ENCODE data around the gene ARMC6. TPM values are rescaled to one million over a fixed set of nuclear protein-coding genes. Genes with fewer than 3 reads are reported as not detected.

ARMC6 gene
- total RNA-seq, 1 experiment from 2014 or later = 102 TPM

DNA sequence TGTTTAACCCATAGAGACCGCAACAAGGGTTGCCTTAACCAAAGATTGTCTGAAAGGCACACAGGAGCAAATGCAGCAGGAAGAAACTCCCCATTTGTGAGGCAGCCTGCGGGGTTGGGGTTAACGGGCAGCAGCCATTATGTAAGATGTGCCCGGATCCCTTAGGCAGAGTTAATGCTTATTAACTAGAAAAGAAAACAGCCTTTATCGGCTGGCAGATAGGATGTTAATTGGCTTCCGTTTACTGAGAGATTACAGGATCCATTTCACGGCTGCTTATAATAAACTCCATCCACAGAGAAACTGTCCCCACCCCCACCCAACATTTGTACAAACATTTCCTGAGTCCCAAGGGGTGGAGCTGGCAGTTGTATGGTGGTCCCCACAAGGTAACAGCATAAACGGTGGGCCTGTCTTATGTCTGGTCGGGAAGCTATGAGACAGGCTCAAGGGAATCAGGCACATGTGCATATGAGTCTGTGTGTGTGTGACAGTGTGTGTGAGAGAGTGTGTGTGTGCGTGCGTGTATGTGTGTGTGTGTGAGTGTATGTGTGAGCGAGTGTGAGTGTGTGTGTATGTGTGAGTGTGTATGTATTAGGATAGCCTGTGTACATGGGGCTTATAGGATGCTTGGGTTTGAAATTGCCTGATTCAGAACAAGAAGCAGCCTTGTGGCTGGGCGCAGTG lies 40.9 kb downstream of the ARMC6 start:
- ATAC-seq (no peak), DNase-seq (no peak)
- H3K27me3 ChIP-seq (ENCODE audit: low read length) = no peaks in the 10 kb centered on the region
- ChIA-PET POLR2A (ENCODE audit: unreplicated experiment) (no interaction called here), CTCF (no interaction called here)
- H3F3A ChIP-seq (ENCODE audit: low read length, unreplicated experiment) = no peaks in the 10 kb centered on the region
- TF ChIP-seq EZH2phosphoT487 (IDR thresholded peaks at IDR 0.05; ENCODE audit: borderline replicate concordance, low read length) = no peak
- TF ChIP-seq, protein P1, sequence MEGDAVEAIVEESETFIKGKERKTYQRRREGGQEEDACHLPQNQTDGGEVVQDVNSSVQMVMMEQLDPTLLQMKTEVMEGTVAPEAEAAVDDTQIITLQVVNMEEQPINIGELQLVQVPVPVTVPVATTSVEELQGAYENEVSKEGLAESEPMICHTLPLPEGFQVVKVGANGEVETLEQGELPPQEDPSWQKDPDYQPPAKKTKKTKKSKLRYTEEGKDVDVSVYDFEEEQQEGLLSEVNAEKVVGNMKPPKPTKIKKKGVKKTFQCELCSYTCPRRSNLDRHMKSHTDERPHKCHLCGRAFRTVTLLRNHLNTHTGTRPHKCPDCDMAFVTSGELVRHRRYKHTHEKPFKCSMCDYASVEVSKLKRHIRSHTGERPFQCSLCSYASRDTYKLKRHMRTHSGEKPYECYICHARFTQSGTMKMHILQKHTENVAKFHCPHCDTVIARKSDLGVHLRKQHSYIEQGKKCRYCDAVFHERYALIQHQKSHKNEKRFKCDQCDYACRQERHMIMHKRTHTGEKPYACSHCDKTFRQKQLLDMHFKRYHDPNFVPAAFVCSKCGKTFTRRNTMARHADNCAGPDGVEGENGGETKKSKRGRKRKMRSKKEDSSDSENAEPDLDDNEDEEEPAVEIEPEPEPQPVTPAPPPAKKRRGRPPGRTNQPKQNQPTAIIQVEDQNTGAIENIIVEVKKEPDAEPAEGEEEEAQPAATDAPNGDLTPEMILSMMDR (conservative IDR thresholded peaks at IDR 0.05; ENCODE audit: low read depth, low read length) = no peak
- no peak for TF ChIP-seq EZH2 (IDR thresholded peaks at IDR 0.05; ENCODE audit: low read length, unreplicated experiment)
- no peaks in the 10 kb centered on the region for H3K79me2 ChIP-seq (ENCODE audit: low read length)
- H2AFZ ChIP-seq (ENCODE audit: low read length) = no peak overlapping the region
- H3K9ac ChIP-seq (ENCODE audit: low read length) = no peak overlapping the region
- H3K27ac ChIP-seq (ENCODE audit: low read length) = no peak overlapping the region
- no peaks in the 10 kb centered on the region for H3K4me1 ChIP-seq (ENCODE audit: insufficient read depth, low read length)
- H3K4me2 ChIP-seq (ENCODE audit: low read length) = no peak overlapping the region
- BruUV-seq (replicated peaks) = no TSS peak
- no peaks in the 10 kb centered on the region for H3K36me3 ChIP-seq (ENCODE audit: low read depth, low read length)
- H3K4me3 ChIP-seq (ENCODE audit: low read length) = no peak overlapping the region
- no peaks in the 10 kb centered on the region for H3K9me3 ChIP-seq (ENCODE audit: low read length)
- intact Hi-C loops (cut with micrococcal nuclease) = no loop called here
- H3K9me2 ChIP-seq (replicated peaks; ENCODE audit: low read length) = no peaks in the 10 kb centered on the region
- no peaks in the 10 kb centered on the region for H4K20me1 ChIP-seq (ENCODE audit: low read length)

DNA sequence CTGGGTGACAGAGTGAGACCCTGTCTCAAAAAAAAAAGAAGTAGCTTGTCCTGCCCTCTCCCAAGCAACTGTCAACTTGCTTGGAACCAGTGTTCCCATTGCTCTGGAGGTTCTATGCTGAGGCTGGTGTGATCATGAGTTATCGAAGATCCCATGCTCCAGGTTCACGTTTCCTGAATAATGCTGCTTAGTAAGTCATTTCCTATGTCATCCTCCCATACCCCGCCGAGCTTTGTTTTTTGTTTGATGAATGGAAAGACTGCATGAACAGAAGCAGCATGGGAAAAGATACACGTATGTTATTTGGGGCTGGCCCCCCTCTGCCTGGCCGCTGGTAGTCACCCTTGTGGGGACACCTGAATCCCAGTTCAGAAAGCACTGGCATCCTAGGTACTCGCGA lies 41.7 kb downstream of the ARMC6 start:
- no peak overlapping the region for H2AFZ ChIP-seq (ENCODE audit: low read length)
- no peak for ATAC-seq
- ChIA-PET POLR2A (ENCODE audit: unreplicated experiment) (no interaction called here), CTCF (no interaction called here)
- no peaks in the 10 kb centered on the region for H3K79me2 ChIP-seq (ENCODE audit: low read length)
- H3K36me3 ChIP-seq (ENCODE audit: low read depth, low read length) = no peaks in the 10 kb centered on the region
- DNase-seq = no peak
- no peak for TF ChIP-seq EZH2phosphoT487 (IDR thresholded peaks at IDR 0.05; ENCODE audit: borderline replicate concordance, low read length)
- TF ChIP-seq, protein P1 (conservative IDR thresholded peaks at IDR 0.05; ENCODE audit: low read depth, low read length) = no peak
- no peak for TF ChIP-seq EZH2 (IDR thresholded peaks at IDR 0.05; ENCODE audit: low read length, unreplicated experiment)
- no peaks in the 10 kb centered on the region for H3K9me3 ChIP-seq (ENCODE audit: low read length)
- no peak overlapping the region for H3K9ac ChIP-seq (ENCODE audit: low read length)
- no peaks in the 10 kb centered on the region for H3F3A ChIP-seq (ENCODE audit: low read length, unreplicated experiment)
- no peak overlapping the region for H3K27ac ChIP-seq (ENCODE audit: low read length)
- no peaks in the 10 kb centered on the region for H3K4me1 ChIP-seq (ENCODE audit: insufficient read depth, low read length)
- no peaks in the 10 kb centered on the region for H3K27me3 ChIP-seq (ENCODE audit: low read length)
- intact Hi-C loops (cut with micrococcal nuclease) = no loop called here
- H3K9me2 ChIP-seq (replicated peaks; ENCODE audit: low read length) = no peaks in the 10 kb centered on the region
- no peaks in the 10 kb centered on the region for H4K20me1 ChIP-seq (ENCODE audit: low read length)
- BruUV-seq (replicated peaks) = no TSS peak
- H3K4me2 ChIP-seq (ENCODE audit: low read length) = no peak overlapping the region
- no peak overlapping the region for H3K4me3 ChIP-seq (ENCODE audit: low read length)

DNA sequence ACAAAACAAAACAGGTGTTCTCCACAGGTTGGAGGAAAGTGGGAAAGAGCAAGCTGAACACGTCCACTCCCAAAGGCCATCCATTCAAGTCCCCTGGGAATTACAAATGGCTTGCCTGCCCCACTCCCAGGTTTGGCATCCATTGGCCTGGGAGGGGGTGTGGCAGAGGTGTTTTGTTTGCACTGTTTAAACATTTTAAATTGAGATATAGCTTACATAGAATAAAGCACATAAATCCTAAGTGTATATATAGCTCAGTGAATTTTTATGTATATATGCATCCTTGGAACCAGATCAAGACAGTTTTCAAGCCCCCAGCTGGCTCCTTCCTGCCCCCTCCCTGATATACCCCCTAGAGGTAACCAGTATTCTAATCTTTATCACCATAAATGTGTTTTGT lies 43.1 kb downstream of the ARMC6 start:
- BruUV-seq (replicated peaks) = no TSS peak
- no peaks in the 10 kb centered on the region for H3K27me3 ChIP-seq (ENCODE audit: low read length)
- no peaks in the 10 kb centered on the region for H3K36me3 ChIP-seq (ENCODE audit: low read depth, low read length)
- POLR2A ChIA-PET (ENCODE audit: unreplicated experiment) = no interaction called here
- DNase-seq (no peak), ATAC-seq (no peak)
- H3K4me2 ChIP-seq (ENCODE audit: low read length) = no peak overlapping the region
- no peaks in the 10 kb centered on the region for H3K9me3 ChIP-seq (ENCODE audit: low read length)
- CTCF ChIA-PET = no interaction called here
- H2AFZ ChIP-seq (ENCODE audit: low read length) = no peak overlapping the region
- H4K20me1 ChIP-seq (ENCODE audit: low read length) = no peaks in the 10 kb centered on the region
- H3K9me2 ChIP-seq (replicated peaks; ENCODE audit: low read length) = no peaks in the 10 kb centered on the region
- no peaks in the 10 kb centered on the region for H3F3A ChIP-seq (ENCODE audit: low read length, unreplicated experiment)
- TF ChIP-seq EZH2phosphoT487 (IDR thresholded peaks at IDR 0.05; ENCODE audit: borderline replicate concordance, low read length) (no peak), EZH2 (IDR thresholded peaks at IDR 0.05; ENCODE audit: low read length, unreplicated experiment) (no peak)
- TF ChIP-seq, protein P1 (conservative IDR thresholded peaks at IDR 0.05; ENCODE audit: low read depth, low read length) = no peak
- H3K79me2 ChIP-seq (ENCODE audit: low read length) = no peaks in the 10 kb centered on the region
- intact Hi-C loops (cut with micrococcal nuclease) = no loop called here
- no peak overlapping the region for H3K27ac ChIP-seq (ENCODE audit: low read length)
- no peak overlapping the region for H3K9ac ChIP-seq (ENCODE audit: low read length)
- no peaks in the 10 kb centered on the region for H3K4me1 ChIP-seq (ENCODE audit: insufficient read depth, low read length)
- H3K4me3 ChIP-seq (ENCODE audit: low read length) = no peak overlapping the region

Measured in PC-3 (cell line).